GM06990 (cell line): Measurements from ENCODE around the gene PEPD.

Source experiments
- DNase-seq: peaks from one replicate; pipeline ENCODE4 v3.0.0-alpha.2; 2011; ENCODE audit not compliant: insufficient read length; ENCODE audit errors: extremely low read depth
- H3K27me3 ChIP-seq: replicated peaks from 2 replicates; pipeline ENCODE4 v1.6.0; 2011; ENCODE audit warnings: low read length; ENCODE audit not compliant: control insufficient read depth, insufficient read depth
- H3K36me3 ChIP-seq: 2 replicates; pipeline ENCODE4 v1.5.1; 2011; ENCODE audit warnings: low read length; ENCODE audit not compliant: control insufficient read depth, insufficient read depth
- H3K4me3 ChIP-seq: replicated peaks from 2 replicates; pipeline ENCODE4 v1.5.1; 2011; ENCODE audit warnings: low read depth, mild to moderate bottlenecking, control low read depth, low read length
- TF ChIP-seq, protein P1 (sequence below): IDR thresholded peaks from 2 replicates; pipeline ENCODE4 v1.5.1; 2011; ENCODE audit warnings: low read length, control low read depth, mild to moderate bottlenecking, inconsistent platforms; ENCODE audit not compliant: insufficient read depth, poor library complexity, severe bottlenecking

Gene PEPD

DNA sequence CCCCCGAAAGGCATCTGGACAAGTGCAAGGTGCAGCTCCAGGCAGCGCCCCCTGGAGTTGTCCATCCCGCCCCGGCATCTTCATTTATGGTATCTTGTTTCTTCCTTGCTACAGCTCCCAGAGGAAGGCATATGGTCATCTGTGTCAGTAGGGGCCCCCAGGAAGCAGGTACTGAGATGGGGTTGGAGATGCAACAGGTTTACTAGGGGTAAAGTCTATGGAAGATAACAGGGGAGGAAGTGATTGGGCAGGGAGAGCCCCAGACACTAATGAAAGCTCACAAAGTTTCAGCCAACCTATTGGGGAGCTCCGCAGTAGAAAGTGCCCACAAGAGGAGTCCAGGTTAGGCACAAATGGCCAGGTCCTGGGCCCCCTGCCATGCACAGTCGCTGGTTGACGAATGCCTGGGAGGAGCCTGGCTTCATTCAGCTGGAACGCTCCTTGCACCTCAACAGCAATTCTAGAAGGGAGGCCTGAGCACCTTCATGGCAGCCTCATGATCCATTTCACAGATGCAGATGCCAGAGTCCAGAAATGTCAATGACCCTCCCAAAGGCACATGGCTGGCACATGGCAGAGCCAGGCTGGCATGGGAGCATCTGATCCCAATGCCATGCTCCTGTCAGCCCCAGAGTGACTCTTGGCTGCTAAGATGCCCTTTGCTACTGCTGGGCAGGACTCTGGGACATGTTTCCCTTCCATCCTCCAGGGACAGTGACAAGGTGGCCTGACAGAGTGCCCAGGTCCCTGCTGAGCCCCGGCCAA lies 23.8 kb upstream of the PEPD start:
- Histone ChIP-seq H3K4me3 (no peak overlapping the region), H3K27me3 (no peaks in the 10 kb centered on the region), H3K36me3 (no peaks in the 10 kb centered on the region)
- no peak for DNase-seq
- TF ChIP-seq, protein P1, sequence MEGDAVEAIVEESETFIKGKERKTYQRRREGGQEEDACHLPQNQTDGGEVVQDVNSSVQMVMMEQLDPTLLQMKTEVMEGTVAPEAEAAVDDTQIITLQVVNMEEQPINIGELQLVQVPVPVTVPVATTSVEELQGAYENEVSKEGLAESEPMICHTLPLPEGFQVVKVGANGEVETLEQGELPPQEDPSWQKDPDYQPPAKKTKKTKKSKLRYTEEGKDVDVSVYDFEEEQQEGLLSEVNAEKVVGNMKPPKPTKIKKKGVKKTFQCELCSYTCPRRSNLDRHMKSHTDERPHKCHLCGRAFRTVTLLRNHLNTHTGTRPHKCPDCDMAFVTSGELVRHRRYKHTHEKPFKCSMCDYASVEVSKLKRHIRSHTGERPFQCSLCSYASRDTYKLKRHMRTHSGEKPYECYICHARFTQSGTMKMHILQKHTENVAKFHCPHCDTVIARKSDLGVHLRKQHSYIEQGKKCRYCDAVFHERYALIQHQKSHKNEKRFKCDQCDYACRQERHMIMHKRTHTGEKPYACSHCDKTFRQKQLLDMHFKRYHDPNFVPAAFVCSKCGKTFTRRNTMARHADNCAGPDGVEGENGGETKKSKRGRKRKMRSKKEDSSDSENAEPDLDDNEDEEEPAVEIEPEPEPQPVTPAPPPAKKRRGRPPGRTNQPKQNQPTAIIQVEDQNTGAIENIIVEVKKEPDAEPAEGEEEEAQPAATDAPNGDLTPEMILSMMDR: no peak

DNA sequence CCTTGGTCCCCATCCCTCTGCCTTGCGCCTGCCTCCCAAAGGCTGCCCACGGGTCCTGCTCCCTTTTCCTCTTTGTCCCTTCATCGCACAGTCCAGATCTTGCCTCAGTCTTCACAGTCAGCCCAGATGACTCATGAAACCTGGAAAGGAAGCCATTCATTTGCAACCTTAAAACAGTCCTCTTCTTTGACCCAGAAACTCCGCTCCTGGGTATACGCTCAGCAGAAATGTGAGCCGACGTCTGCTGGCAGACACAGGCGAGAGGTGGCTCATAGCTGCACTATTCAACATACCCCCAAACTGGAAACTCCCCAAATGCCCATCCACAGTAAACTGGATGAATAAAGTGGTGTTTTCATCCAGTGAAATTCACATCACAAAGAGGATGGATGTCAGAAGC lies 13.6 kb upstream of the PEPD start:
- Histone ChIP-seq H3K4me3 (no peak overlapping the region), H3K36me3 (no peaks in the 10 kb centered on the region), H3K27me3 (no peaks in the 10 kb centered on the region; the same call in 1 of the 2 replicates)
- TF ChIP-seq, protein P1: no peak
- no peak for DNase-seq

DNA sequence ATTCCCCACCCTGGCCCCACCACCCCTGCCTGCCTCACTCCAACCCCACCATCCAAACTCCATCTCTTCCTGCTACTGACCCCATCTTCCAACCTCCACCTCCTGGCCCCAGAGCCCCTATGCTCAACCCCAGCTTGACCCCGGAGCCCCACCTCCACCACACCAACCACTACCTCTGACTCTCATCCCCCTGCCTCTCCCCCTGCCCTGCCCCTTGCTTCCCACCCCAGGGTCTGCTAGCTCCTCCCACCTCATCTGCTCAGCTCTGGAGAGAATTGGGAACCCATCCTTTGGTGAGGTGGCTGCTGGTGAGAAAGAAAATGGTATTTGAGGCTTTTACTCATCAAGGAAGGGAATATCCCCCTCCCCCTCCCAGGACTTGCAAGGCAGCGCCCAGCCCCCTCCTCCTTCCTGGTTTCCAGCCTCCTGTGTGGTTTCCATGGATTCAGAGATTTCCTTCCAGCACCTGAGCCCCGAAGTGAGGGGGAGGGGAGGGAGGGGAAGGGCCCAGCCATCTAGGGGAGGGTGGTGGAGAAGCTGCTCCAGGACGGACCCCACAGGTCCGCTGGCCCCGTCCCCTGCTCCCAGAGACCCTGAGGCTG lies 11.4 kb upstream of the PEPD start:
- Histone ChIP-seq H3K4me3 (no peak overlapping the region), H3K36me3 (no peaks in the 10 kb centered on the region), H3K27me3 (no peaks in the 10 kb centered on the region; the same call in 1 of the 2 replicates)
- DNase-seq: no peak
- TF ChIP-seq, protein P1: no peak

DNA sequence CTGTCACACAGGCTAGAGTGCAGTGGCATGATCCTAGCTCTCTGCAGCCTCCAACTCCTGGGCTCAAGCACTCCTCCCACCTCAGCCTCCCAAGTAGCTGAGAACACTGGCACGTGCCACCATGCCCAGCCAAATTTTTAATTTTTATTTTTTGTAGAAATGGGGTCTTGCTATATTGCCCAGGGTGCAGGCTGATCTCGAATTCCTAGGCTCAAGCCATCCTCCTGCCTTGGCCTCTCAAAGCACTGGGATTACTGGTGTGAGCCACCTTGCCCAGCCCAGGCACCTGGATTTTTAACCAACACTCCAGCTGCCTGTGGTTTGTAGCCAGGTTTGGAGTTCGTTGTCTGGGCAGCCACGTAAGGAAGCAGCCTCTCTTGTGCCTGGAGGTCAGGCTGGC lies 9.3 kb upstream of the PEPD start:
- Histone ChIP-seq H3K4me3 (no peak overlapping the region), H3K27me3 (no peaks in the 10 kb centered on the region; the same call in 1 of the 2 replicates), H3K36me3 (no peaks in the 10 kb centered on the region)
- DNase-seq: no peak
- TF ChIP-seq, protein P1: no peak

DNA sequence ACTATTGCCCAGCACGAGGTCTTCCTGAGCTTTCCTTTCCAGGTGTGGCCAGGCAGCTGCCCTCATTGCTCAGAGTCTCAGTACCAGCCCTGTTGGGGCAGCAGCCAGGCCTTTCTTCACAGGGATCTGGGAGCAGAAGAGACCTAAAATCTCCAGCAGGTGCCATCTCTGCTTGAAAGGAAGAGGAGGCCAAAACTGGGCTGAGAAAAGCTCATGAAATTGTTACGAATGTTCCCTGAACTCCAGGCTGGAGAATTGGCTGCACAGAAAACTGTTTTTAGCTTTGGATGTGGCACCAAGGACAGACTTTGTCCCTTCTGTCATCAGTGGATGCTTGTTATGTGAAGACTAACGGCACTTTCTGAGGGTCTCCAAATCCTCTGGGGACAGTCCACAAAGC lies 8.7 kb upstream of the PEPD start:
- H3K27me3 ChIP-seq: no peaks in the 10 kb centered on the region; the same call in 1 of the 2 replicates

More for the DNA sequence above, 8.7 kb upstream of the PEPD start:
- no peak overlapping the region for H3K4me3 ChIP-seq
- H3K36me3 ChIP-seq: no peaks in the 10 kb centered on the region
- no peak for DNase-seq
- TF ChIP-seq, protein P1: no peak
